Mesothelial cell of epicardium (in vitro differentiated cells): ENCODE measurements around the gene ZMYND12. TPM values are rescaled to one million over a fixed set of nuclear protein-coding genes. Genes with fewer than 3 reads are reported as not detected.

Source experiments
- DNase-seq, 2 experiments: peaks; one replicate each; pipeline ENCODE4 v3.0.0; 2021; ENCODE audit warnings: low spot score in 2 of 2; ENCODE audit not compliant: unreplicated experiment in 2 of 2
- H3K27ac Mint-ChIP-seq: 2 replicates; pipeline ENCODE4 v1.8.0; 2021; ENCODE audit warnings: mixed read lengths
- H3K27me3 Mint-ChIP-seq: 2 replicates; pipeline ENCODE4 v1.8.0; 2021; ENCODE audit warnings: low read depth, mixed read lengths
- H3K36me3 Mint-ChIP-seq: 2 replicates; pipeline ENCODE4 v1.8.0; 2021; ENCODE audit warnings: mixed read lengths
- H3K4me1 Mint-ChIP-seq: 2 replicates; pipeline ENCODE4 v1.8.0; 2021; ENCODE audit warnings: mixed read lengths
- H3K4me3 Mint-ChIP-seq: 2 replicates; pipeline ENCODE4 v1.8.0; 2021; ENCODE audit warnings: mild to moderate bottlenecking, moderate library complexity, mixed read lengths
- H3K9me3 Mint-ChIP-seq: 2 replicates; pipeline ENCODE4 v1.8.0; 2021; ENCODE audit warnings: mixed read lengths
- total RNA-seq: library from RNA; stranded (reverse); gene quantifications from 3 replicates; pipeline ENCODE4 v1.2.1, GENCODE V29; 2021
- TF ChIP-seq, protein P1 (sequence below): fragments of 200-600 bp; sonication (generic); IDR thresholded peaks from one replicate; pipeline ENCODE4 v1.5.0; 2021; ENCODE audit warnings: antibody characterized with exemption; ENCODE audit not compliant: unreplicated experiment

Gene ZMYND12
- total RNA-seq, 1 donor from 2014 or later, result 0.76 TPM

DNA sequence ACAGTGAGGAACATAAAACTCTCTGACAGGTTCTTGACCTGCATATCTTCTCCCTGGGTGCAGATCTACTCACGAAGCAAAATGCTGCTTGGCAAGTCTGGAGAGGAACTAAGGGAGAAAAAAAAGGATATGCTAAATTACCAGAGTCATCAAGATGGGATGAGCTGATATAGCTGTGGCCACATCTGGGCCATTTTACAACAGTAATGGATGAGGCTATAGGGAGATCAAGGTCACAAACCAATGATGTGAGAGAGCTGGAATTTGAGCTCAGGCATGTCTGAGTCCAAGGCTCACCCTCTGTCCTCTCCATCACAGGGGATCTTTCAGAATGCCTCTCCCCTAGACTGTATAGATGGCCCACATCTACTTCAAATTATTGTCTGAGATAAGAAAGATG lies 26.2 kb downstream of the ZMYND12 start:
- Mint-ChIP-seq H3K9me3 (no peaks in the 10 kb centered on the region), H3K36me3 (no peaks in the 10 kb centered on the region), H3K27ac (no peak overlapping the region), H3K27me3 (peaks cover 3% of the 10 kb centered on the region), H3K4me1 (peaks cover 6% of the 10 kb centered on the region), H3K4me3 (no peak overlapping the region)
- TF ChIP-seq, protein P1, sequence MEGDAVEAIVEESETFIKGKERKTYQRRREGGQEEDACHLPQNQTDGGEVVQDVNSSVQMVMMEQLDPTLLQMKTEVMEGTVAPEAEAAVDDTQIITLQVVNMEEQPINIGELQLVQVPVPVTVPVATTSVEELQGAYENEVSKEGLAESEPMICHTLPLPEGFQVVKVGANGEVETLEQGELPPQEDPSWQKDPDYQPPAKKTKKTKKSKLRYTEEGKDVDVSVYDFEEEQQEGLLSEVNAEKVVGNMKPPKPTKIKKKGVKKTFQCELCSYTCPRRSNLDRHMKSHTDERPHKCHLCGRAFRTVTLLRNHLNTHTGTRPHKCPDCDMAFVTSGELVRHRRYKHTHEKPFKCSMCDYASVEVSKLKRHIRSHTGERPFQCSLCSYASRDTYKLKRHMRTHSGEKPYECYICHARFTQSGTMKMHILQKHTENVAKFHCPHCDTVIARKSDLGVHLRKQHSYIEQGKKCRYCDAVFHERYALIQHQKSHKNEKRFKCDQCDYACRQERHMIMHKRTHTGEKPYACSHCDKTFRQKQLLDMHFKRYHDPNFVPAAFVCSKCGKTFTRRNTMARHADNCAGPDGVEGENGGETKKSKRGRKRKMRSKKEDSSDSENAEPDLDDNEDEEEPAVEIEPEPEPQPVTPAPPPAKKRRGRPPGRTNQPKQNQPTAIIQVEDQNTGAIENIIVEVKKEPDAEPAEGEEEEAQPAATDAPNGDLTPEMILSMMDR, result no peak
- DNase-seq, result no peak

DNA sequence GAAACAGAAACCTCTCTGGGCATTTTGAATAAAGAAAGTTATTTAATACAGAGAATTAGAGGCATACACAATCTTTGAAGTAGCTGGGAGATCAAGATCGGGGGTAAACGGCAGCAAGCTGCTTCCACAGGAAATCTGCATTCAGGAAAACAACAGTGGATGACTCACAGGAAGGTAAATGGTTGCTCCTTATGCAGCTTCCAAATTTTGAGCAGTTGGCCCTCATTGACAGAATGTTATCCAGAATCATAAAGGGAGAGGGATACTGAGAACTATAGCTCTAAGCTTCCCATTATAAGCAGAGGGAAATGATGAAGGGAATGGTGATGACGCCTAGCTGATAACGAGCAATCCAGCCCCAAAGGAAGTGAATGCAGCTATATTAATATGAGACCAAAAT lies 28.6 kb downstream of the ZMYND12 start:
- H3K27me3 Mint-ChIP-seq, result no peaks in the 10 kb centered on the region
- TF ChIP-seq, protein P1, result no peak
- DNase-seq, result no peak
- no peak overlapping the region for H3K4me3 Mint-ChIP-seq
- peaks cover 20% of the 10 kb centered on the region for H3K4me1 Mint-ChIP-seq
- no peak overlapping the region for H3K27ac Mint-ChIP-seq
- H3K36me3 Mint-ChIP-seq, result no peaks in the 10 kb centered on the region
- H3K9me3 Mint-ChIP-seq, result no peaks in the 10 kb centered on the region

GRCh38 chr1:42424201-42424600 lies 31.6 kb downstream of the ZMYND12 start:
- TF ChIP-seq, protein P1, result no peak
- Mint-ChIP-seq H3K4me3 (no peak overlapping the region), H3K27ac (no peak overlapping the region), H3K36me3 (no peaks in the 10 kb centered on the region), H3K9me3 (no peaks in the 10 kb centered on the region), H3K27me3 (no peaks in the 10 kb centered on the region), H3K4me1 (peaks cover 43% of the 10 kb centered on the region)
- DNase-seq, result no peak

- Mint-ChIP-seq H3K36me3 (no peaks in the 10 kb centered on the region), H3K4me1 (peaks cover 43% of the 10 kb centered on the region), H3K4me3 (no peak overlapping the region), H3K9me3 (no peaks in the 10 kb centered on the region), H3K27ac (no peak overlapping the region), H3K27me3 (no peaks in the 10 kb centered on the region)
- DNase-seq, result no peak
- TF ChIP-seq, protein P1, result no peak
These were observed 32.1 kb downstream of the ZMYND12 start for GRCh38 chr1:42423681-42424080.

DNA sequence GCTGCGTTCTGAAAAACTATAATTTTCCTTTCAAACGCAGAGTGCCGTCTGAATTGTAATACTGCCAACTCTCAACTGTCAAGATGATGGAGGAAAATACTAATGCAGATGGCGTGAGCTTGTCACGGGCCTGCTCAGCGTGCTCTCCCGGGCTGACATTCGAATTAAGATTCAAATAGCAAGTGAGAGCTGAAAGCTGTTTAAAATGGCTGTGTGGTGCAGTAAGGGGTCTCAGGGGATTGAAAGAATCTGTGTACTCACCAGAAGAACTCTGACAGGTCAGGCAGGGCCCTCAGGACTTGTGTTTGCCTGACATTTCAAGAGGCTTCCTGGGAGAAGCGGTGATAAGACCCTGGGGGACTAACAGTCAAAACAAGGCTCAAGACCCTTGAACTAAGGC lies 33.1 kb downstream of the ZMYND12 start:
- Mint-ChIP-seq H3K9me3 (no peaks in the 10 kb centered on the region), H3K27me3 (no peaks in the 10 kb centered on the region), H3K4me3 (no peak overlapping the region), H3K4me1 (peaks cover 48% of the 10 kb centered on the region), H3K36me3 (no peaks in the 10 kb centered on the region), H3K27ac (no peak overlapping the region)
- TF ChIP-seq, protein P1, result no peak
- DNase-seq, result no peak
